BE2C (cell line): ENCODE data around the gene ADD2.

Source experiments
- DNase-seq: peaks from one replicate; pipeline ENCODE4 v3.0.0-alpha.2; 2020
- H3K27me3 ChIP-seq: fragments of 250-450 bp; sonication (Bioruptor Pico); 2 replicates; pipeline ENCODE4 v1.5.1; 2020; ENCODE audit warnings: mild to moderate bottlenecking
- H3K36me3 ChIP-seq: fragments of 250-450 bp; sonication (Bioruptor Pico); 2 replicates; pipeline ENCODE4 v1.5.1; 2020; ENCODE audit warnings: mild to moderate bottlenecking
- H3K4me1 ChIP-seq: fragments of 250-450 bp; sonication (Bioruptor Pico); 2 replicates; pipeline ENCODE4 v1.5.1; 2020
- H3K4me3 ChIP-seq: 2 replicates; pipeline ENCODE4 v1.5.1; 2011; ENCODE audit warnings: low read depth, low read length
- H3K9me3 ChIP-seq: fragments of 250-450 bp; sonication (Bioruptor Pico); 2 replicates; pipeline ENCODE4 v1.5.1; 2020
- TF ChIP-seq, protein P1 (sequence below): IDR thresholded peaks from 2 replicates; pipeline ENCODE4 v1.5.1; 2012; ENCODE audit warnings: mild to moderate bottlenecking, low read depth, low read length

The ADD2 gene

DNA sequence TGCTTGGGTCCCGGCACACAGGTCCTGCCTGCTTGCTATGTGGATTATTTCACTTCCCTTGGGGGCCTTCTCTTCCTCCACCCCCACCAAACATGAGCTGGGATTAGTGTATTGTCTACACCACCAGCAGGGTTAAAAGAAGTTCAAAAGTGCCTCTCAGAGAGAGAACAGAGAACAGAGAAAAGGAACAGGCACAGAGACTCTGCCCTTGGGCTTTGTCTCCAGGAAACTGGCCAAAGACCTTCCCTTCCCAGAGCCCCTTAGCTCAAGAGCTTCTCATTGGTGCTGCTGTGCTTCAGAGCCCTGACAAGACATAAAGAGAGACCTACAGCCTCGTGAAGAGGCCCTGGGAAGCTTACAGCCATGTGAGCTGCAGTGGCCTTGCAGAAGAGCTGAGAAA is 29.5 kb upstream of the ADD2 start:
- no peak for DNase-seq
- TF ChIP-seq, protein P1, sequence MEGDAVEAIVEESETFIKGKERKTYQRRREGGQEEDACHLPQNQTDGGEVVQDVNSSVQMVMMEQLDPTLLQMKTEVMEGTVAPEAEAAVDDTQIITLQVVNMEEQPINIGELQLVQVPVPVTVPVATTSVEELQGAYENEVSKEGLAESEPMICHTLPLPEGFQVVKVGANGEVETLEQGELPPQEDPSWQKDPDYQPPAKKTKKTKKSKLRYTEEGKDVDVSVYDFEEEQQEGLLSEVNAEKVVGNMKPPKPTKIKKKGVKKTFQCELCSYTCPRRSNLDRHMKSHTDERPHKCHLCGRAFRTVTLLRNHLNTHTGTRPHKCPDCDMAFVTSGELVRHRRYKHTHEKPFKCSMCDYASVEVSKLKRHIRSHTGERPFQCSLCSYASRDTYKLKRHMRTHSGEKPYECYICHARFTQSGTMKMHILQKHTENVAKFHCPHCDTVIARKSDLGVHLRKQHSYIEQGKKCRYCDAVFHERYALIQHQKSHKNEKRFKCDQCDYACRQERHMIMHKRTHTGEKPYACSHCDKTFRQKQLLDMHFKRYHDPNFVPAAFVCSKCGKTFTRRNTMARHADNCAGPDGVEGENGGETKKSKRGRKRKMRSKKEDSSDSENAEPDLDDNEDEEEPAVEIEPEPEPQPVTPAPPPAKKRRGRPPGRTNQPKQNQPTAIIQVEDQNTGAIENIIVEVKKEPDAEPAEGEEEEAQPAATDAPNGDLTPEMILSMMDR: no peak
- Histone ChIP-seq H3K27me3 (no peaks in the 10 kb centered on the region; the same call in 1 of the 2 replicates), H3K36me3 (no peaks in the 10 kb centered on the region), H3K4me1 (no peaks in the 10 kb centered on the region), H3K4me3 (no peak overlapping the region), H3K9me3 (no peaks in the 10 kb centered on the region)

DNA sequence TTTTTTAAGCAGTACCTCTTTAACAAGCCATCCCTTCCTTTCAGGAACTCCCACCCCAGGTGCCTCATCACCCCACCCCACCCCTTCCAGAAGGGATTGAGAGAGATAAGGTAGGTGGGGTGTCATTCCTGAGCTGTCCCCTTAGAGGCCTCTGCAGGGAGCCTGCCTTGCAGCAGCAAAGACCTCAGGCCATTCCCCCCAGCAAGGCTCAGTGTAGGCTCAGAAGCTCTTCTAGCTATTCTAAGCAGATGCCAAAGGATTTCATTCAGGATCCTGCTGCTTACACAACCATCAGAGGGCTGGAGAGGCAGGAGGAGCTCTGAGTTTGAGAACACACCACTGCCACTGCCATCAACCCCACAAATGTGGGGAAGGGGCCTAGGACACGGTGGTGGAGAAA is 28.3 kb upstream of the ADD2 start:
- DNase-seq: no peak
- Histone ChIP-seq H3K9me3 (no peaks in the 10 kb centered on the region), H3K36me3 (no peaks in the 10 kb centered on the region), H3K4me1 (no peaks in the 10 kb centered on the region), H3K27me3 (no peaks in the 10 kb centered on the region; the same call in 1 of the 2 replicates), H3K4me3 (no peak overlapping the region)
- TF ChIP-seq, protein P1: no peak

DNA sequence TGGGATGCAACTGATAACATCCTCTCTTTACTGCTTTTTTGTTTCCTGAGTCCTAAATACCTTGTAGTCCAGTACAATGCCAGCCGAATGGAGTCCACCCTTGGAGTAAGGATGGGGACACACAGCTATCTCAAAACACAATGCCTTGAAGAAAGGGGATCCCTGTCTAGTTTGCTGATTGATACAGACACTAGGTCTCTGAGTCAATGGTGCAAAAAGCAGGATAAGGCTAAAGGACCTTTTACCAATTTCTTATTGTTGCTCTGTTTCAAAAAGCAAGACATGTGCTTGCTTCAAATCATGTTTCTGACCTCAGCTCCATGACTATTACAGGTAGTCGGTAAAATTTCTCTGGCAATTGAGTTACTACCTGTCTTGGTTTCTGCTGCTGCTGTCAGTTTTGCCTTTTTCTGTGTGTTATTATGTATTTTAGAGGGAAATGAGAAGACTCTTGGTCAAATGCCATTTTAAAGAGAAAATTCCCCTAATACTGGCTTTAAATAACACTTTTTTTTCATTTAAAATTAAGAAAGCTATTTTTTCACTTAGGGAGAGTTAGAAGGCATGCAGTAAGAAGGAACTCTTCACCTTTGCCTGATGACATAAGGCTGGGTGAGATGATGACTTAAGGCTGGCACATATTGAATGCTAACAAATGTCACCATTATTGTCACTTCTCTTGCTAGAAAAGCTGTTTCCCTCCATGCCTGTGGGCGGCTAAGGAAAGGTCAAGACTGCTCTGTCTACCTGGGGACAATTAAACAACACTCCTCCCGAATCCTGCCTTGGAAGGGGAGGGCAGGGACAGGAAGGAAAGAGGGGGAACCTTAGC is 27.4 kb upstream of the ADD2 start:
- Histone ChIP-seq H3K4me1 (no peaks in the 10 kb centered on the region), H3K36me3 (no peaks in the 10 kb centered on the region)
- DNase-seq: no peak

DNA sequence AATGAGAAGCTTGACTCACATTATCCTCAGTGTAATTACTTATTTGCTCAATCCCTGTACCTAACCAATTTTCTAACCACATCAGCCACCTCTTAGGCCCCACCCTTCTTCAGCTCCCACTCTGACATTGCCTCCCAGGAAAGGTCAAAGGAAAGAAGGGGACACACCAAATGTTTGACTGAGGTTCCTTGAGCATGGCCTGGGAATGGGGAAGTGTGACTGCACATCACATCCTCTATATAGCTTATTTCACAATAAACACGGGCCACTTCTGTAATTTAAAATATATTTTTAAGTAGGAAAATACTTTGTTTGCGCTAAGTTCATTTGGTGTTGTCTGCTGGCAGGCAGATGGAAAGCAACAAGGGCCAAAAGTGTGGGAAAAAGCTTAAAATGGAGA is 25.4 kb upstream of the ADD2 start:
- no peaks in the 10 kb centered on the region for H3K36me3 ChIP-seq
- no peak for DNase-seq
- H3K4me1 ChIP-seq: no peaks in the 10 kb centered on the region
- TF ChIP-seq, protein P1: no peak
- H3K4me3 ChIP-seq: no peak overlapping the region
- H3K27me3 ChIP-seq: peaks cover 16% of the 10 kb centered on the region
- H3K9me3 ChIP-seq: no peaks in the 10 kb centered on the region

More for the DNA sequence above, 27.4 kb upstream of the ADD2 start:
- Histone ChIP-seq H3K9me3 (no peaks in the 10 kb centered on the region), H3K27me3 (peaks cover 5% of the 10 kb centered on the region), H3K4me3 (no peak overlapping the region)
- TF ChIP-seq, protein P1: no peak

DNA sequence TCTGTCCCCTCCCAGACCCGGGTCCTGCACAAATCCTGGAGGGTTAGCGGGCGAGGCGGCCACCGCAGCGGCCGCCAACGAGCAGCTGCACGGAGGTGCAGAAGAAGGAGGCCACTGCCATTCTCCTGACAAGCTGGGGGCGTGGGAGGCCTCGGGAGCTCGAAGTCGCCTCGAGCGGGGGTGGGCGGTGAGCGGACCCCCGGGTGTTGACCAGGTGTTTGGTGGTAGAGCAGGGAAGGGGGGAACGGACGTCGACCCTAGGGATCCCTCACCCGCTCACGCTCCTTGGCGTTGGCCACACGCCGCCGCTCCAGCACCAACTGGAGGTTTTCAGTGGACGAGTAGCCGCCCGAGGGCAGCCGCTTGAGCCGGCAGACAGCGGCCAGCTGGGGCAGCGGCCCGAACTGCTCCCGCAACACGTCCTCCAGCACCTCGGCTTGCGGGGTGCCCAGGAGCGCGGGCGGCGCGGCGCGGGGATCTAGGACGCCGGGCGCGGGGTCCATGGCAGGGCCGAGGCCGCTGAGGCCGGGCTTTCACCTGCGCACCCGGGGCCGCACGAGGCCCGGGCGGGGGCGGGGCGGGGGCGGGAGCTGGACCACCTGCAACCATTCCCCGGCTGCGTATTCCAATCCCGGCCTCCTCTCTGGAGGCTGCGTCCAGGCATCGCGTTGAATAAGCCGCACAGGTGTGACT is 22.3 kb upstream of the ADD2 start, which contains the start of gene FIGLA:
TSS of gene FIGLA (minus strand) at position 508 of the 693 bp plus-strand sequence. CDS start at position 503, 5 bp downstream.
- DNase-seq: no peak
- H3K36me3 ChIP-seq: no peaks in the 10 kb centered on the region
- H3K4me1 ChIP-seq: no peaks in the 10 kb centered on the region
- peaks cover 16% of the 10 kb centered on the region for H3K27me3 ChIP-seq
- H3K9me3 ChIP-seq: no peaks in the 10 kb centered on the region
- TF ChIP-seq, protein P1: no peak
- no peak within 1 kb of the TSS for H3K4me3 ChIP-seq
